NCI-H69 (cell line): Measurements from ENCODE around the gene KCNJ10.
A peak's percentile ranks its signal among the peaks of the same experiment; 100 is the strongest.

Experiments used
- DNase-seq: peaks from one replicate; lab custom pipeline; 2025; lab: John Stamatoyannopoulos, UW

KCNJ10 gene

DNA sequence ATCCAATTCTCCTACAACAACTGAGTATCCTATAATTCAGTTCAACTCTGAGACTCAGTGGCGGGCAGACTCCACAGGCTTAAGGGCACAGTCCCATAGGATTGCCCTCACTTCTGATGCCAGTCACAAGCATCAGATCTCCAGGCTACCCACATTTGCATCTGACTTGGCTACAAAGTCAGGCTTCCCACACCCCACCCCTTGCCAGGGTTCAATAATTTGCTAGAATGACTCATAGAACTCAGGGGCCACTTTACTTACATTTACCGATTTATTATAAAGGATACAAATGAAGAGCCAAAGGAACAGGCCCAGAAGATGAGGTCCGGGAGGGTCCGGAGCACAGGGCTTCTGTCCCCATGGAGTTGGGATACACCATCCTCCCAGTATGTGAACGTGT, 80.0 kb downstream of the KCNJ10 start:
- DNase-seq = no peak

DNA sequence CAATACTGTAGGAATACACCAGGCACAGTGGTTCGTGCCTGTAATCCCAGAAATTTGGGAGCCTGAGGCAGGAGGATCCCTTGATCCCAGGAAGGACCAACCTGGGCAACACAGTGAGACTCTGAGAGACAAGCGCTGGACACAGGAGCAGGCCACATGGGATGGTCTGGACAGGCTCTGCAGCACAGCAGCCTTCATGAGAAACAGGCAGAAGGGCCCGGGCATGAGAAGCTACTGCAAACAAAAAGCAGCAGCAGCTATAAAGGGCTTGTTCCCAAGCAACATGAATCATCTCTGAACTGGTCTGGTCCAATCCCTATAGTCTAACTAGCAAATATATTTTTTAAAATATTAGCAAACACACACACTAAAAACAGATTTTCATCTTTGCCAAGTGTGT, 80.4 kb downstream of the KCNJ10 start:
- DNase-seq = no peak

GRCh38 chr1:159988006-159988405, 82.0 kb downstream of the KCNJ10 start:
- no peak for DNase-seq

DNA sequence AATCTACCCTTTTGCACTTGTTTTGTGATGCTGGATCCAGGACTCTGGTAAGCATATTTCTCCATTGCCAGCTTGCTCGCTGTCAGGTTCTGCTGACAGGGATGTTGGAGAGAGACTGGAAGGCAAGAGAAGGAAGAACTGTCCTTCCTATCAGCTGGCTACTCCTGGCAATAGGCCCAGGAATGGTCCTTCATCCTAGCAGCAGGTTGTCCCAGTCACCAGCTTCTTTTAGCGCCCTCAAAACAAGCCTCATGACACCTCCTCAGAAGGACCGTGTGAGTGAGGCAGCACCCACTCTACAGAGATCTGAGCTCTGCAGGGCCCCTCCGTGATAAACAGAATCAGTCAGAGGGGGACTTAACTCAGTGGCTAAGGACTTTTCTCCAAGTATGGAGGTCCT, 82.8 kb downstream of the KCNJ10 start:
- no peak for DNase-seq

DNA sequence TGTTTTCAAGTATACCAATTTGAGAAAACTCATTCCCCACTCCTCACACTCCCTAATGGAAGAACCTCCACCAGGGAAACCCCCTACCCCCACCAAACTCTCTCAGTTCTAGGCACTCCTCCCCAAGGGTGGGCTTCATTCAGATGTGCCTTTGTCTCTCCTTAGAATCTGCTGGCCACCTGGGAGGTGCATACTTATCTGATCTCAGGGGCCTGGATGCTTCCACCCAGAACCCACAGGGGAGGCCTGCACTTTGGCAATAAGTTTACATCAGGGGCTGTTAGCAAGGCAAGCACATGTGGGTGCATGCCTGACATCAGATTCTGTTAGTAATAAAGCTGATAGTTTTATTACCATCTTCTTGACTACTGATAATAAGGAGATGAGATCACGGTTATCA, 83.4 kb downstream of the KCNJ10 start:
- no peak for DNase-seq

DNA sequence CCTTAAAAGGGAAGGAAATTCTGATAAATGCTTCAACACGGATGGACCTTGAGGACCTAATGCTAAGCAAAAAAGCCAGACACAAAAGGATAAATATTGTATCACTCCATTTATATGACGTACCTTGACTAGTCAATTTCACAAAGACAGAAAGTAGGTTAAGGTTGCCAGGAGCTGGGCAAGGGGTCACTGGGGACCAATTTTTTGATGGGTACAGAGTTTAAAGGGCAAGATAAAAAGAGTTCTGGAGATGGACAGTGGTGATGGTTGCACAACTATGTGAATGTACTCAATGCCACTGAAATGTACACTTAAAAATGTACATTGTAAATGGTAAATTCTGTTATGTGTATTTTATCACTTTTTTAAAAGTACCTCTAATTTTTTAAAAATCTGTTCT, 83.9 kb downstream of the KCNJ10 start:
- DNase-seq = no peak

- DNase-seq = no peak
Measured at GRCh38 chr1:159985473-159985872, 84.5 kb downstream of the KCNJ10 start.

DNA sequence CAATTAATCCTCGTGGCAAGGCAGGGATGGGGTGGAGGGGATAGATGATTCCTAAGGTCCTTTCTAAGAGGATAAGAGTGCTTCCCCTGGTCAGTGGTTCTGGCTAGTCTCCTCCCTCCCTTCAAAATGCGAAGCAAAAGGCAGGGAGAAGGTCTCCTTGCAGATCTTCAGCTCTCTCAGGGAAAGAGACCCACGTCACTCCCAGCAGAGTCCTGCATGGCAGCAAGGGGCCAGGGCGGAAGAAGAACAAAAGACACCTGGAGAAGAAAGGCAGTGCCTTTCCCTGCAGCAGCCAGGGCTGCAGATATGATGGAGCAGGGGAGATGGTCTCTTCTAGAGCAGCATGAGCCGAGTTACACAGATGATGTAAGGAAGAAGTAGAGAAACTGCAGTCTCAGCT, 86.3 kb downstream of the KCNJ10 start:
- DNase-seq = peak; percentile 35

DNA sequence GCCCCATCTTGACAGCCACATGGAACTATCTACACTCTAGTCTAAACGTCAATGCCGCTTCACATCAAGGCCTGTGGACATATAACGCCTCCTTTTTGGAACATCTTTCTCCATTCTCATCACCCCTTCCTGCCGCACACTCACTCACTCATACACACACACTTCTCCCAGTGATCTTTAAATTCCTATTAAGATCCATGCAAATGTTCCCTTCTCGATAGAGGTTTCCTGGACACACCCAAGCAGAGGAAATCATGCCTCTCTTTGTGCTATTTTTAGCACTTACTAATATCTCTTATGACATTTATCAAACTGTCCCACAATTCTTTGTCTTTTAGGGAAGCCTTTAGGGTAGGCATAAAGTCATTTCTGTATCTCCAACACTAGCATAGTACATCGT, 87.7 kb downstream of the KCNJ10 start:
- DNase-seq = no peak

DNA sequence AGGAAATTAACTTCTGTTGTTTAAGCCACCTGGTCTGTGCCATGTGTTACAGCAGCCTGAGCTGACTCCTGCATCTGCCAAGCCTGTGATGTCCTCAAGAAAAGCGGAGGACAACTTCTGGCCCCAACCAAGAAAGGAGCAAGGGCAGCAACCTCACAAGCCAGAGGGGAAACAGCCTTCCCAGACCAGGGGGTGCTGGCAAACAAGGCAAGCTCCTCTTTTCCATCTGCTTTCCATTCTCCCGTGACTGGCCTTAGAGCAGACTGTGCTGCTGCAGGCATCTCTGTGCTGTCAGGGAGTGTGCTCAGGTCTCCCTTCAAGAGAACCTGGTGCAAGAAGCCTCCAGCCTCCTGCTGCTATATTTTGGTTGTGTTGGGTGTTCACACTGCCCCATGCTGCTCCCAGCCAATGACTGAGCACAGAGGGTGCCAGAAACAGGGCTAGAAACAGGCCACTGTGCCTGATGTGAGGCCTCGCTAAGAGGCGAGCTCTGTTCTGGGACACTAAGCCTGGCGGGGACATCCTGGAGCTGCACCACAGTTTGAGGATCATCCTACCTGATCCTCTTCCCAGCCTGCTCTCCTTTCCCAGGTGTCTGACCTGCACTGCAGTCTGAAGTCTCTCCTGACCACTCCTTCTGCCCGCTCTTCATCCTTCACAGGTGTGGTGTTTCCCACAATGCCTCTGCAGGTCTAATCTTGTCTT, 88.5 kb downstream of the KCNJ10 start:
- DNase-seq = no peak

DNA sequence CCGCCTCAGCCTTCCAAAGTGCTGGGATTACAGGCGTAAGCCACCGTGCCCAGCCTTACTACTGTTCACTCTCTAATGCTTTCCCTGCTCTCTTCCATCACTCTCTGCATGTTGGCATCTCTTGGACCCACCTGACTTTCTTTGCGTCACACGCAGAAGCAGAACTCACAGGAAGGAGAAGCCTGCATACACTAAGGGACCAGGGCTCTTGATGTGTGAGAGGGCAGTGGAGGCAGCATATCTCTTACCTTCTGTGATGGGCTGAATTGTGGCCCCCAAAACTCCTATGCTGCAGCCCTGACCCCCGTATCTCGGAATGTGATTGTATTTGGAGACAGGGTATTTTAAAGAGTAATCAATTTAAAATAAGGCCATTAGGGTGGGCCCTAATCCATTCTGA, 89.2 kb downstream of the KCNJ10 start:
- DNase-seq = no peak

DNA sequence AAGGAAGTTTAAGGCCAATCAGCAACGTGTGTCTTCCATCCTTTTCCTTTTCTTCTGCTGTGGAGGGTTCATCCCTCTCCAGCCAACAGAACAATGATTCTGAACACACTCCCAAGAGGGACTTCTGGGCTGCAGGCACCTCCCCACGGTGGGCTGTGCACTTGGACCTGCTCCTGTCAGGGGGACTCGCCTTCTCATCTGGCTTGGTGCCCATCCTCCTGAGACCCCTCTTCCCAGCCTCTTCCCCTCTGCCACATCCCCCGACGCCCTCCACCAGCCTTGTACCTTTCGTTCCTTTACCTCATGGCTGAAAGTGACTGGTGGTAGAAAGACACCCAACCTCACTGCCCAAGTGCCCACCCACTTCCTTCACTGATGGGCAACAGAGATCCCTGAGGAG, 89.9 kb downstream of the KCNJ10 start:
- DNase-seq = no peak

DNA sequence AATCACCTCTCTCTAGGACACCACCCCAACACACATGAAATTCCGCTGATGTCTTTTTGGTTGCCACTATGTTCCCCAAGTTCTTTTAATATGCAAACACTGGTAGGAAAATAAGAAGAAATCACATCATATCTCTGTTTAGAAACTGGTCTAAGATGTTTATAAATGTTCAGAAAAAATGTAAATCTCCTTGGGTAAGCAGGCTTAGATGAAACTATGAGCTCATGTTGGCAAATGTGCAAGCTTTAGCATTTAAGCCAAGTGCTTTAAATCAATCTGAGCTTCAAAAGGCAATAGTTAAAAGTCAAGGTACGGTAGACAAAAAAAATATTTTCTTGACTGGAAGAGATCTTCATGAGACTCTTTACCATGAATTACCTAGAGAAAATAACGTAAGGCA, 90.7 kb downstream of the KCNJ10 start:
- no peak for DNase-seq

DNA sequence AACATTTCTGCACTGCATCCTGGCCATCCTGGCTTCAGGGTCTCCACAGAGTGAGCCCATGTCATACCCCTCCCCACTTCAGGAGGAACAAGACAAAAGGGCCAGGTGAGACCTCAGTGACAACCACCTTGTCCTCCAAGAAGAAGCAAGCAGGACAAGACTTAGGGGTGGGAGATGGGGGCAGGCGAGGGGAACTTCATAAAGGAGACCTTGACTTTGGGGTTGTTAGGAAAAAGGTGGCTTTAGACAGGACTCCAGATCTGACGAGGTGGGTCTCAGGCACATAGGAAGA, 91.9 kb downstream of the KCNJ10 start:
- DNase-seq = no peak

DNA sequence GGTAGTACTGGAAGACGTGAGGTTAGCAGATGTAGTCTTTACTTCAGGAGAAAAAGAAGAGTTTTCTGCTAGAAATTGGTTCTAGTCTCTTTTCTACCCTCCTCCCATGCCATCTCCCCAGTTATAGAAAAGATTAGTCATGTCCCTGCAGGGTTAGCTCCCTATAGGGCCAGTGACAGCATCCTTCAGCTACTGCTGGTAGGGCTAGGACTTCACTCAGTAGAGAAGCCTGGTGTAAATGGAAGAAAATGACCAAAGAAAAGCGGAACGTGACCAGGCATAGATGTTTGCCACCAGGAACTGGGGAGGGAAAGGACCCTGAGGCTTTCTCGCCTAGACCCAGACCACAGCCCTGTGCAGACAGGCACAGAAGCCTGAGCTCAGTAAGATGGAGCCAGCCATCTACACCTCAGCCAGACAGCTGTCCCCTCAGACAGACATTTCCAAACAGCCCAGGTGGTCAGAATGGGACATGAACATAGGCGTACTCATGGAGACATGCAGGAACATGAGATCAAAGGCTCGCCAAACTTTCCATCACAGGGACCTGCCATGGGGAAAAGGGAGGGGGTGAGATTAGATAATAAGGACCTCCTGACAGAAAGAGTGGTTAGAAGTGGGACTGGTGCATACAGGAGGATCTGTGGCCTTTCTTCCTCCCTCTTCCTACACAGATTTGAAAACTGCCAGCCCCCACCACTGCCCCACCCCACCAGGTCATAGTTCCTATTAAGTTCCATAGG, 92.4 kb downstream of the KCNJ10 start:
- no peak for DNase-seq

GRCh38 chr1:159974350-159974965, 95.5 kb downstream of the KCNJ10 start:
- DNase-seq = no peak

DNA sequence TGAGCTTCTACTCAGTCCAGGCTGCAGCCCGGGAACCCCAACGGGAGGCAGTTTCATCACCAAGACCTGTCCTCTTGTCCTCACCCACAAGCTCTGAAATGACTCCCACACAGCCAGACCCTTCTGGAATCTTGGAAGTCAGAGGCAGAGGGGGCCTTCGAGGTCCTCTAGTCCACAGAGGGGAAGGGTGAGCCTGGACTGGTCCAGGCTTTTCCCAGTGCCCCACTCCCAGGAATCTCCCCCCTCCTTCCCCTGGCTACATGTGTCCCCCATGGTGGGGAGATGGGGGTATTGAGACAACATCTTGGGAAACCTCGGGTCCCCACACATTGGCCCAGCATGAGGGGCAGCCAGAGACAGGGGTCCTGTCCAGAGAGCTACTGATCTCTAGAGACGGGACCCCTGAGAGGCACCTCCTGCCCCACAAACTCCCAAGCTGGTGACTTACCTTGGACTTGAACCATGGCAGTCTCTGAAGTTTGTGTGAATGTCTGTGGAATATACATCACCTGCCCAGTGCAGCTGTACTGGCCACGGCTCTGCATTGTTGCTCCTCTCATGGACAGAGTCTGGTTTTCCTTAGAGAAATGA, 96.5 kb downstream of the KCNJ10 start:
- DNase-seq = no peak

GRCh38 chr1:159972443-159973205, 97.3 kb downstream of the KCNJ10 start:
- no peak for DNase-seq

GRCh38 chr1:159970932-159971342, 99.0 kb downstream of the KCNJ10 start:
- no peak for DNase-seq

DNA sequence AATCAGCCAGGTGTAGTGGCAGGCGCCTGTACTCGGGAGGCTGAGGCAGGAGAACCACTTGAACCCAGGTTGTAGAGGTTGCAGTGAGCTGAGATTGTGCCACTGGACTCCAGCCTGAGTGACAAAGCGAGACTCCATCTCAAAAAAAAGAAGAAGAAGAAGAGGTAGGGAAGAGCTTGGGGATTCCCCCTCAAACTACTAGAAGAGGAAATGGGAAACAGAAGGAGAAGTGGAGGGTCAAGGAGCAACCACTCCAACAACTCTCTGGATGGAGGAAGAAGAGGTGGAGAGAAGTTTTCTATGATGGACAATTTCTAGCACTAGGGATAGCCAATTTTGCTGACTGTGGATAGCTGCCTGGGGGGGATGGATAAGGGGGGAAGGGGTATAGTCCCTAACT, 101.1 kb downstream of the KCNJ10 start:
- DNase-seq = no peak

- DNase-seq = peak; percentile 27
Measured at GRCh38 chr1:159965263-159965662, 104.7 kb downstream of the KCNJ10 start.

DNA sequence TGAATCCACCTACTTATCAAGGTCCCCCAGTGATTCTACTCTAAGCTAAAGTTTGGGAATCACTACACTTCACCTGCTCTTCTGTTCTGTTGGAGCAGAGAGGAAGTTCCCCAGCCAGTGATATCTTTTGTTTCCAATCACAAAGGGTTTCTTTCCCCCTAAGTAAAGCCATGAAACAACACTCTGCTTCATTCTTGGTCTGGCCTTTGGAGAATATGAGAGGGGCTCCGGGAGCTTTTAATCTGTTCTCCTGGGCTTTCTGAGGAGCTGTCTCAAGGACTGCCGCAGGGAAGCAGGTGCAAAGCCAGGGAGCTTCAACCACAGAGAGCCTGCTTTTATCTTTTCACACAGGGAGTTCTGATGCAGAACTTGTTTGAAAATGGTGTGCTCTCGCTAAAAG, 105.8 kb downstream of the KCNJ10 start:
- DNase-seq = peak; percentile 56
